DLD1 (cell line): ENCODE measurements around the gene NFE2L3.
"Not testable (repeated sequence)": the region's sequence is repeated elsewhere in the genome, so short reads cannot be mapped to it uniquely, and the experiment has no call there.

ENCODE experiments used
- in situ Hi-C: cut with HindIII; loops from 2 replicates; pipeline ENCODE4 v1.10.0; 2017; ENCODE audit warnings: low sequenced_read_pairs

Gene NFE2L3

GRCh38 chr7:26151953-26152781, at the start of gene NFE2L3:
NFE2L3 (plus strand) TSS chr7:26152198; CDS start chr7:26152499, 301 bp downstream.
- in situ Hi-C loops, result no loop called here

GRCh38 chr7:26103596-26103995, 48.4 kb upstream of the NFE2L3 start:
- in situ Hi-C loops, result no loop called here

- in situ Hi-C loops, result no loop called here
Measured at GRCh38 chr7:26105236-26105635, 46.8 kb upstream of the NFE2L3 start.

GRCh38 chr7:26105931-26106330, 46.1 kb upstream of the NFE2L3 start:
- in situ Hi-C loops, result no loop called here

- in situ Hi-C loops, result loop anchor here (10.0 kb wide), 1 partner anchor 233 kb away; no protein-coding TSS in a partner anchor
Measured at GRCh38 chr7:26112203-26112740, 39.7 kb upstream of the NFE2L3 start.

GRCh38 chr7:26115650-26116049, 36.3 kb upstream of the NFE2L3 start:
- in situ Hi-C loops, result loop anchor here (10.0 kb wide), 1 partner anchor 229 kb away; no protein-coding TSS in a partner anchor

- in situ Hi-C loops, result loop anchor here (10.0 kb wide), 1 partner anchor 228 kb away; no protein-coding TSS in a partner anchor
Measured at GRCh38 chr7:26117142-26117807, 34.7 kb upstream of the NFE2L3 start.

- in situ Hi-C loops, result loop anchor here (10.0 kb wide), 1 partner anchor 227 kb away; no protein-coding TSS in a partner anchor
Measured at GRCh38 chr7:26117970-26118369, 34.0 kb upstream of the NFE2L3 start.

- in situ Hi-C loops, result no loop called here
Measured at GRCh38 chr7:26122745-26123144, 29.3 kb upstream of the NFE2L3 start.

GRCh38 chr7:26124775-26125174, 27.2 kb upstream of the NFE2L3 start:
- in situ Hi-C loops, result not testable (repeated sequence)

- in situ Hi-C loops, result no loop called here
Measured at GRCh38 chr7:26127411-26127810, 24.6 kb upstream of the NFE2L3 start.

GRCh38 chr7:26131056-26131589, 20.9 kb upstream of the NFE2L3 start:
- in situ Hi-C loops, result no loop called here

- in situ Hi-C loops, result no loop called here
Measured at GRCh38 chr7:26135076-26135475, 16.9 kb upstream of the NFE2L3 start.

- in situ Hi-C loops, result no loop called here
Measured at GRCh38 chr7:26135551-26135950, 16.4 kb upstream of the NFE2L3 start.

- in situ Hi-C loops, result no loop called here
Measured at GRCh38 chr7:26136831-26137230, 15.2 kb upstream of the NFE2L3 start.

GRCh38 chr7:26140380-26140779, 11.6 kb upstream of the NFE2L3 start:
- in situ Hi-C loops, result no loop called here

GRCh38 chr7:26141077-26141476, 10.9 kb upstream of the NFE2L3 start:
- in situ Hi-C loops, result no loop called here

GRCh38 chr7:26143298-26144048, 8.5 kb upstream of the NFE2L3 start:
- in situ Hi-C loops, result no loop called here

GRCh38 chr7:26144184-26145080, 7.6 kb upstream of the NFE2L3 start:
- in situ Hi-C loops, result no loop called here

GRCh38 chr7:26145238-26145637, 6.8 kb upstream of the NFE2L3 start:
- in situ Hi-C loops, result no loop called here
